Osteoblast (primary cell): ENCODE results near the gene EXOC3L1. TPM values are rescaled to one million over a fixed set of nuclear protein-coding genes. Genes with fewer than 3 reads are reported as not detected.

Experiments
- DNase-seq: peaks from one replicate; pipeline ENCODE4 v3.0.0; 2011; ENCODE audit warnings: low spot score, mixed read lengths; ENCODE audit not compliant: insufficient read length; ENCODE audit errors: missing footprints
- H2AFZ ChIP-seq: 2 replicates; pipeline ENCODE4 v1.6.0; 2011; ENCODE audit warnings: mild to moderate bottlenecking, low read length
- H3K27ac ChIP-seq: 2 replicates; pipeline ENCODE4 v1.5.1; 2011; ENCODE audit warnings: mild to moderate bottlenecking, low read depth, low read length, moderate library complexity
- H3K27me3 ChIP-seq: 2 replicates; pipeline ENCODE4 v1.6.0; 2012; ENCODE audit warnings: mild to moderate bottlenecking, control low read depth, inconsistent platforms, low read length, moderate library complexity; ENCODE audit not compliant: insufficient read depth
- H3K36me3 ChIP-seq: 2 replicates; pipeline ENCODE4 v1.5.1; 2011; ENCODE audit warnings: mild to moderate bottlenecking, low read length, control low read depth, moderate library complexity; ENCODE audit not compliant: insufficient read depth
- H3K4me1 ChIP-seq: 2 replicates; pipeline ENCODE4 v1.5.1; 2011; ENCODE audit warnings: mild to moderate bottlenecking, low read length, control low read depth, moderate library complexity; ENCODE audit not compliant: insufficient read depth
- H3K4me2 ChIP-seq: 2 replicates; pipeline ENCODE4 v1.6.0; 2011; ENCODE audit warnings: mild to moderate bottlenecking, low read length; ENCODE audit not compliant: insufficient read depth
- H3K4me3 ChIP-seq: fragments of 200-600 bp; sonication (generic); 3 replicates; pipeline ENCODE4 v1.5.1; 2012; ENCODE audit warnings: mild to moderate bottlenecking, low read length, inconsistent platforms; ENCODE audit not compliant: insufficient read depth
- H3K79me2 ChIP-seq: 2 replicates; pipeline ENCODE4 v1.6.0; 2012; ENCODE audit warnings: mild to moderate bottlenecking, low read length, control low read depth, inconsistent platforms; ENCODE audit not compliant: insufficient read depth
- H3K9me3 ChIP-seq: 2 replicates; pipeline ENCODE4 v1.5.1; 2011; ENCODE audit warnings: low read depth, low read length, control low read depth
- H4K20me1 ChIP-seq: 2 replicates; pipeline ENCODE4 v1.6.0; 2012; ENCODE audit warnings: mild to moderate bottlenecking, low read length, control low read depth; ENCODE audit not compliant: insufficient read depth
- CTCF ChIP-seq: IDR thresholded peaks from 2 replicates; pipeline ENCODE4 v1.5.1; 2011; ENCODE audit warnings: mild to moderate bottlenecking, low read depth, low read length, moderate library complexity; ENCODE audit errors: extremely low read depth
- total RNA-seq: library from RNA; depleted of rRNA; stranded (reverse); fragments of >200 nt; gene quantifications from 2 replicates; pipeline ENCODE4 v1.2.3, GENCODE V29; 2012

EXOC3L1 gene
- total RNA-seq, 1 donor, result not detected

- Histone ChIP-seq H3K36me3 (no peaks in the 10 kb centered on the region), H3K79me2 (no peaks in the 10 kb centered on the region), H3K4me3 (peak within 1 kb of the TSS; percentile 72), H3K4me2 (peak within 1 kb of the TSS; percentile 90), H3K27me3 (peaks cover 5% of the 10 kb centered on the region), H2AFZ (peak within 1 kb of the TSS; percentile 66), H4K20me1 (peaks cover 2% of the 10 kb centered on the region), H3K27ac (peak within 1 kb of the TSS; percentile 38), H3K9me3 (no peaks in the 10 kb centered on the region), H3K4me1 (peaks cover 22% of the 10 kb centered on the region)
- no peak for TF ChIP-seq CTCF
- peak; percentile 99 for DNase-seq
These were observed 19.6 kb downstream of the EXOC3L1 start, which contains the start of gene NOL3 for GRCh38 chr16:67170168-67170948. Gene NOL3 (plus strand): TSS chr16:67170538.

GRCh38 chr16:67169642-67170167, 20.2 kb downstream of the EXOC3L1 start:
- peak; percentile 56 for TF ChIP-seq CTCF
- peak; percentile 93 for DNase-seq
- Histone ChIP-seq H3K4me2 (peak overlapping the region; percentile 90), H3K4me1 (peaks cover 22% of the 10 kb centered on the region), H3K79me2 (no peaks in the 10 kb centered on the region), H4K20me1 (no peaks in the 10 kb centered on the region), H3K9me3 (no peaks in the 10 kb centered on the region), H3K4me3 (peak overlapping the region; percentile 72), H3K27me3 (peaks cover 11% of the 10 kb centered on the region), H3K36me3 (no peaks in the 10 kb centered on the region), H2AFZ (peak overlapping the region; percentile 66), H3K27ac (peak overlapping the region; percentile 28)

- Histone ChIP-seq H3K36me3 (no peaks in the 10 kb centered on the region), H3K27me3 (peaks cover 16% of the 10 kb centered on the region), H4K20me1 (peaks cover 2% of the 10 kb centered on the region), H3K4me1 (peaks cover 21% of the 10 kb centered on the region), H3K9me3 (no peaks in the 10 kb centered on the region), H3K79me2 (no peaks in the 10 kb centered on the region), H3K4me2 (no peak overlapping the region), H3K27ac (no peak overlapping the region), H3K4me3 (no peak overlapping the region), H2AFZ (no peak overlapping the region)
- no peak for TF ChIP-seq CTCF
- DNase-seq, result no peak
These were observed 20.9 kb downstream of the EXOC3L1 start for GRCh38 chr16:67169011-67169451.

- H3K4me3 ChIP-seq, result no peak overlapping the region
- peaks cover 12% of the 10 kb centered on the region for H4K20me1 ChIP-seq
- no peak overlapping the region for H3K4me2 ChIP-seq
- H3K27me3 ChIP-seq, result peaks cover 30% of the 10 kb centered on the region
- DNase-seq, result no peak
- H2AFZ ChIP-seq, result no peak overlapping the region
- no peak for TF ChIP-seq CTCF
- no peaks in the 10 kb centered on the region for H3K36me3 ChIP-seq
- peaks cover 17% of the 10 kb centered on the region for H3K4me1 ChIP-seq
- H3K79me2 ChIP-seq, result no peaks in the 10 kb centered on the region
- H3K27ac ChIP-seq, result no peak overlapping the region
- no peaks in the 10 kb centered on the region for H3K9me3 ChIP-seq
These were observed 22.3 kb downstream of the EXOC3L1 start for GRCh38 chr16:67167588-67167987.
